CD4-positive, alpha-beta T cell treated with Interleukin-17A for 4 hours (primary cell): ENCODE results near the gene DNAH9.

Source experiments
- DNase-seq: peaks from one replicate; pipeline ENCODE4 v3.0.0-alpha.2; 2020; ENCODE audit warnings: mixed read lengths

Gene DNAH9

GRCh38 chr17:11780621-11781020 lies 182.4 kb downstream of the DNAH9 start:
- DNase-seq: no peak

GRCh38 chr17:11786711-11787438 lies 188.6 kb downstream of the DNAH9 start:
- no peak for DNase-seq

GRCh38 chr17:11795906-11796305 lies 197.6 kb downstream of the DNAH9 start:
- no peak for DNase-seq

DNA sequence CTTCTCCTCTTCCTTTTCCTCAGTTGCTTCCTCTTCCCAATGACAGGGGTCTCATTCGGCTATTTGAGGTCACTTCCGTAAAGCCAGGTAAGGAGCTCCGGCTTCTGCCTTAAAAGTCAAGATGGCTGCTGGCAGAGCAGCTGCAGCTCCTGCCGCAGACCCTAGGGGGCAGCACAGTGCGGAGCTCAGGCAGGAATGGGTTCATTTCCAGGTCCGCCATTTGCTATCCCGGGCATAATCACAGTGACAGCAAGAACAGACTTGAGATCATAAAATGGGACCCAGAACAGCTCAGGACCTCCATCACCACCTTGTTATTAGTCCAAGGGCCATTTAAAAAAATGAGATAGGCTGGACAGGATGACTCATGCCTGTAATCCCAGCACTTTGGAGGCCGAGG lies 199.5 kb downstream of the DNAH9 start:
- DNase-seq: no peak

- DNase-seq: no peak
Measured at GRCh38 chr17:11803231-11803969, 205.1 kb downstream of the DNAH9 start.

DNA sequence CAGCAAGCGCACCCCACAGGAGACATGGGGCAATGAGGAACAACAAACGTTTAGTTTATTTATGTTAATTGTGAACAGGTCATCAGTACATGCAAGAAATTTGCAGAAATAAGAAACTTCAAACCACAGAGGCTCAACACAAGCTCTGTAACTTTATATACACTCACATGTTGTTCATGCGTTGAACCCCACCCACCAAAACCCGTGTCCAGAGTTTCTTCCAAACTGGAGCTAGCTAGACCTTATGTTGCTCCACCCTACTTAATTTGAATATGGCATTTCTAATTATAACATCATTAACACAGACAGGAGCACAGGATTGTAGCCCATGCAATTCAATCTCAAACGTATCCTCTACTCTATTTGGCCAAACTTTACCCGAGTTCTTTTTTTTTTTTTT lies 206.9 kb downstream of the DNAH9 start:
- DNase-seq: no peak

DNA sequence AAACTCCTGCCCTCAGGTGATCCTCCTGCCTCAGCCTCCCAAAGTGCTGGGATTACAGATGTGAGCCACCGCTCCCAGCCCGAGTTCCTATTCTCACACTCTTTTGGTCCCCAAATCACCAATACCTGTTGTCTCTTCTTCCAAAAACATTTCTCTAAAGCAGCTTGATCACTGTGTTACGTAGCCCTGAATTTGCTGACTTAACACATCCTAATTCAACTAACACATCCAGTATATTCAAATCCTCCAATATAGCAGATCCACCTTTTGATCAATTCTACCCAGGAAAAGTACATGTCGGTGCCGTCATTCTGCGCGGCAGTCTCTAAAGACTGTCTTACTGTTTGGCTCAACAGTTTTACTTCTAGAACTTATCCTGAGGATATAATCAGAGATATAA lies 207.7 kb downstream of the DNAH9 start:
- DNase-seq: no peak

GRCh38 chr17:11807606-11808005 lies 209.3 kb downstream of the DNAH9 start:
- DNase-seq: no peak

DNA sequence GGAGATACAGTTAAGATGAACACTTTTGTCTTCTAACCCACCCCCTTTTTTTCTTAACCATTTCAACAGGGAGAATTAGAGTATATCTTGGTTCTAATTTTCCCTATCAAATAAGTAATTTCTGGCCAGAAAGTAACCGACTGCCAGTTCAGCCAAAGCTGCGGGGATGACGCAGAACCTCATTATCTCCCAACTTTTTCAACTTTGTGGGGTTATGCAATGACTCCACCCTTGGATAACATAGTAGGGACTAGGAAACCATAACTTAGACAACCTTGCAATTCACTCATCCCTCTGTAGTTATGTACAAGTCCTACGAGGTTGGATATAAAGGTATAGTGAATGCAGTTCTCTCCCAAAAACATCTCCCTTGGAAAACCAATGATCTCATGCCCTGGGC lies 215.0 kb downstream of the DNAH9 start:
- no peak for DNase-seq

- no peak for DNase-seq
Measured at GRCh38 chr17:11813871-11814270, 215.6 kb downstream of the DNAH9 start.

DNA sequence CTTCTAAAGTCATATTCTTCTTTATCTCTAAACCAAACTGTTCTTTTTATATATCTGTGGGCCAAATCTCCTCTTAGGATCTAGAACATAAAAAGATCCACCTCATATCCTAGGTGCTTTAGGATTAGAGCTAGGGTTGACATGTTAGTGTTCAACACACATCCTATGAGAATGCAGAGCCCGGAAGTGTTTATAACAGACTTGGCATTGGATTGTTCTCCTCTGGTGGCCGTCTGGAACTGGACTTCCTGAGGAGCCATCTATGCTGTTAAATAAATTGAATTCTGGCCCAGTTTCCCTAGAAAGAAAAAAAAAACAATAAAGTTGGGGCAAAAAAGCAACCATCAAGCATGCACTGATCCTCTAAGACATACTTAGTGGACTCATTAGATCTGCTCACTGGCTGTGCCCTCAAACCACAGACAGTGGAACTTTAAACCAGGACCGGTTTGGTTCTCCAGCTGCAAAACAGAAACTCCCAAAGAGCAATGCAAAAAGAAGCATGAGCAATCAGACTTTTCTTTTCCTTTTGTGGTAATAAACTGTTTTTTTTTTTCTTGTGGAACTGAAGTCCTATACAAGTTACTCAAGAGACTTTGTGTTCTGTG lies 216.5 kb downstream of the DNAH9 start:
- no peak for DNase-seq

DNA sequence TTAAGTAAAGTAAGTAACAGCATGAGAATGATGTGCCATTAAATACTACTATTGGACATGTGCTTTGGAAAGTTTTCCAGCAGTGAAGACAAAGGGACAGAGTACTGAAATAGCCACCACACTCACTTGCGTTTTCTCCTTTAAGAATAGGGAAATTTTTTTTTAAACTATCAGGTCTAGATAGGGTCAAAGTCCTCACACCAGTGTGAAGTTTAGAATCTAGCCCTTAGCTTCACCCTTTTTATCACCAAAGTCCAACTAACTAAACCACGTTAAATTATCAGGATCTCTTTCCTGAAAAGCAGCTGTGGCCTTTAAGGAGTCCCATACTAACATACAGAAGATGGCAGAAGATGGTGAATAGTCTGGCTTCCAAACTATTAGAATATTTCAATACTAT lies 218.1 kb downstream of the DNAH9 start:
- DNase-seq: no peak

DNA sequence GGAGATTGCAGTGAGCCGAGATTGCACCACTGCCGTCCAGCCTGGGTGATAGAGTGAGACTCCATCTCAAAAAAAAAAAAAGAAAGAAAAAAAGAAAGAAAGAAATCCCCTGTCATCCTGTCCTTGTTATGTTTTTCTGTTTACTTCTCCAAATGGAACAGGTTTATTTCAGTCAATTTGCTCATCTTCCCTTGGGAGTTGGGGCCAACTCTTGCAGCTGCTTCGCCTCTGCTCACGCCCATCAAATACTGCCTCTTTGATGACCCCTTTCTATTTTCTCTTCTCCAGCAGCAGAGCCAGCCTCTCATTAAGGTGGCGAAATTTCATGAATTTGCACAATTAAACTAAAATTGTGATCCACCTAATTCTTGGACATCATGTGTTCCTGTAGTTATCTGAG lies 225.6 kb downstream of the DNAH9 start:
- no peak for DNase-seq

GRCh38 chr17:11825572-11826209 lies 227.4 kb downstream of the DNAH9 start:
- no peak for DNase-seq

DNA sequence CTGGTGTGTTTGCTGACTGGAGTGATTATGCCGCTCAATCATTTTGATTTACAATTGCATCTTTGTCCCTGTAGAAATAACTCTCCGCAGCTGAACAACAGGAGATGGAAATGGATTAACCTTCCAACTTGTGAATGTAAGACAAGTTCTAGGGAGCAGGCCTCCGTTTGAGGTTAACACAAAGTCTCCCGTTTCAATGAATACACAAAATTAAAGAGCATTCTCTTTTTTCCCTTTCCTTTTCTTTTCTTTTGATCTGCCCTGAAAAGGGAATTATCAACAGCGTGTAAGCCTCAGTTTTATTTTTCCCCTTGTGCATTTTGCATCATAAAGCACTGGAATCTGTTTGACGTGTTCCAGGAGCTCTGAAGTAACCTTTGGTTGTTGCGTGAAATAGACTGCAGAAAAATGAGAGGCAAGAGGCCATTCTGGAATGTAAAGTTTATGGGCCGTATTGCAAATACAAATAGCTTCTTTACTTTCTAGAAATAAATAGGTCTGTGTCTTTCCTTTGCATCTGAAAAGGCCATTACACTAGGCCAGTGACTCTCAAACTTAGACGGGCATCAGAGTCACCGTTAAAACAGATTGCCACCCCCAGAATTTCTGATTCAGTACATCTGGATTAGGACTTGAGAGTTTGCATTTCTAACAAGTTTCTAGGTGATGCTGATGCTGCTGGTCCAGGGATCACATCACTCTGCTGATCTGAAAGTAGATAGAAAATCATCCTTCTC lies 234.3 kb downstream of the DNAH9 start:
- DNase-seq: no peak

DNA sequence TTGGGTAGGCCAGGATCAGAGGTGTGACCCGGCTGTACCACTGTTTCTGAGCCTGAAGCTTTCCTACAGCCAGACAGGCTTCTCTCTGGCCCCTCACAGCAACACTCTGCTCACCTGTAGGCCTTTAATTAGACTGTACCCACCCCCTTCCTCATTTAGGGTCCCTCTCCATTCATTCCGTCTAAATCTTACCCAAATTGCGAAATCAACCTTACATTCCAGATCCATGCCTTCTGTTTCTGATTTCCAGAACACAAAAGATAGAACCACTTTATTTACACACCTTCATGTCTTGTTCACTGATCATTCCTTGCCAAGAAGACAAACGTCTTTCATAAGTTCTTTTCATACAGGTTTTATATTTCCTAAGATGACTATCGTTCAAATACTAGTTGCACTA lies 238.2 kb downstream of the DNAH9 start:
- no peak for DNase-seq

GRCh38 chr17:11840052-11840451 lies 241.8 kb downstream of the DNAH9 start:
- DNase-seq: no peak

DNA sequence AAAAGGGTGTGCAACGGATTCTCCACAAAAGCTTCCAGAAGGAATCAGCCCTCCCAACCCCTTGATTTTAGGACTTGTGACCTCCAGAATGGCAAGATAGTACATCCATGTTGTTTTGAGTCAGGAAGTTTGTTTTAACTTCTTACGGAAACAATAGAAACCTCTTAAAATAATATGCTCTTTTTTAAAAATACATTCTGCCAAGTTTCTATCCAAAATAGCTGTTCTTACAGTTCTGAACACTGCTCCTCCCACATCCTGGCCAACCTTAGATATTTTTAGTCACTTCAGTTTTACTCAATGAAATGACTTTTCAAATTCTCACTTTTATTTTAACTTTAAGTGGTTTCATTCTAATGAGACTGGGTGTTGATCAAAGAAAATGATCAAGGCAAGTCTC lies 242.6 kb downstream of the DNAH9 start:
- DNase-seq: no peak

DNA sequence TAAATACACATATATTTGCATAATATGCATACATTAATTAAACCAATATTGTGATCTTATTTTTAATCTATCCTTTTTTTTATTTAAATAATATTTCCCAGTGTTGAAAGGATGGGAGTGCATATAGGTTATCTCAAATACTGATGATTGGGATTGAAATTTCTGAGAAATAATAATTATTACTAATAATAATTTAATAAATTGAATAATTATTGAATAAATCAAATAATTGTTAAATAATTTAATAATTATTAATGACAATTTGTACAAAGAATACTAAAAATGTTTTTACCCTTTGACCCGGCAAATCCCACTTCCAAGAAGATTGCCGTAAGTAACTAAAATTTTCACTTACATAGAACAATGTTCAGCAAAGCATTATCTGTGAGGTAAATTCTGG lies 250.1 kb downstream of the DNAH9 start:
- no peak for DNase-seq

DNA sequence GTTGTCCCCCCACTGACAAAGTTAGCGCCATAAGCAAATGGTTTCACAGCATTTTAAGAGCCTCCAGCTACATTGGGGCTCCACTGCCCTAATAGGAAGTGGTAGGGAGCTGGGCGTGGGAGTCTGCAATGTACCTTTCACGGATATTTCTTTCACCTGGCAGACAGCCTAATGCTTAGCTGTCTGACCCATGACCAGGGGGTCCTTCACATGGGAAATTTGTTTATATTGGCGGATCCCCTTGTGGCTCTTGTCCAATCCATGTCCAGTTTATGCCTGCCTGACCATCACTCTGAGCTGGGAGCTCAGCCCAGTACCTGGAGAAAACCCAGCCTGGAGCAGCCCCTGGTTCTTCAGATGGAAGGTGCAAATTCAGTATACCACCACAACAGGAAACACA lies 254.0 kb downstream of the DNAH9 start:
- no peak for DNase-seq

- DNase-seq: no peak
Measured at GRCh38 chr17:11852912-11853311, 254.6 kb downstream of the DNAH9 start.

GRCh38 chr17:11853321-11854151 lies 255.3 kb downstream of the DNAH9 start:
- no peak for DNase-seq
